Stimulated activated CD4-positive, alpha-beta T cell treated with anti-CD3 and anti-CD28 coated beads, Interleukin-15, amount 100 ng/mL, for 48 hours (primary cell): ENCODE data around the gene CCDC9.
"Not testable (repeated sequence)": the region's sequence is repeated elsewhere in the genome, so short reads cannot be mapped to it uniquely, and the experiment has no call there.

Experiments
- DNase-seq, 2 donors: peaks; one replicate each; pipeline ENCODE4 v3.0.0-alpha.2; 2020; ENCODE audit warnings: low read depth in 2 of 2

The CCDC9 gene

DNA sequence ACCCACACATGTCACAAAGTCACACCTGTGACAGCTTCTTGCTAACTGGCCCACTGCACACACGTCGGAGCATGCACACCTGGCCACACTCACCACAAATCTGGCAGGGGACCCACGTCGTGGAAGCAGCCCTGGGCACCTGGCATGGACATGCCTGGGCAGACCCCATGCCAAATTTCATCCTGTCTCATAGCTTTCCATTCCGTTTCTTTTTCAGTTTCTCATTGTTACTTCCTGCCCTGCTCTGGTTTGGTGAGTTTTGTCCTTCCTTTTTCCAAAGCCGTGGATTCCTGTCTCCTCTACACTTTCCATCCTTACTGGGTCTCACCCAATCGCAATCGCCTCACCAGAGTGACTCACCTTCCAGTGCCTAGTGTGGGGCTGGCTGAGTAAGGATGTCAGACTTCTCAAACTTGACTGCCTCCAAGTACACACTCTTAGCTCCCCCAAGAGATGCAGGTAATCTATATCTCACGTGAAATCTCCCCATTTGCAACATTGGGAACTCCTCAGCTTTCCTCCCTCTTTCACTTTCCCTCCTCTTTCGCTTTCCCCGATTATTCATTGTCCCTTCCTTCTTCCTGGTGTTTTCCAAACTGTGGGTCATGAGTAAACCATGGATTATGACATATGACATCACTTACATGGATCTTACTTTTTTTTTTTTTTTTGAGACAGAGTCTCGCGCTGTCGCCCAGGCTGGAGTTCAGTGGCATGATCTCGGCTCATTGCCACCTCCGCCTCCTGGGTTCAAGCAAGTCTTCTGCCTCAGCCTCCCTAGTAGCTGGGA is 23.7 kb upstream of the CCDC9 start:
- no peak for DNase-seq

DNA sequence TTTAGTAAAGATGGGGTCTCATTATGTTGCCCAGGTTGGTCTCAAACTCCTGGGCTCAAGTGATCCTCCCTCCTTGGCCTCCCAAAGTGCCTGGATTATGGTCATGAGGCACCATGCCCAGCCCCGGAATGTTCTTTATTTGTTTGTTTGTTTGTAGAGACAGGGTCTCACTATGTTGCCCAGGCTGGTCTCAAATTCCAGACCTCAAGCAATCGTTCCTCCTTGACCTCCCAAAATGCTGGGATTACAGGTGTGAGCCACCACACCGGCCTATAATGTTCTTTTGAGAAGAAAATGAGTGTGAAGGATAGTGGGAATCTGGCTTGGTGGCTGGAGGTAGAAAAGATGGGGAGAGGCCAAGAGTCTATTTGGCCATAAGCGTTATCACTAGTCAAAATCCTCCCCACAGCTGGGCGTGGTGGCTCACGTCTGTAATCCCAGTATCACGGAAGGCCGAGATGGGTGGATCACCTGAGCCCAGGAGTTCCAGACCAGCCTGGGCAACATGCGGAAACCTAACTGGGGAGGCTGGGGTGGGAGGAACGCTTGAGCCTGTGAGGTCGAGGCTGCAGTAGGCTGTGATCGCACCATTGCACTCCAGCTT is 20.2 kb upstream of the CCDC9 start:
- no peak for DNase-seq

DNA sequence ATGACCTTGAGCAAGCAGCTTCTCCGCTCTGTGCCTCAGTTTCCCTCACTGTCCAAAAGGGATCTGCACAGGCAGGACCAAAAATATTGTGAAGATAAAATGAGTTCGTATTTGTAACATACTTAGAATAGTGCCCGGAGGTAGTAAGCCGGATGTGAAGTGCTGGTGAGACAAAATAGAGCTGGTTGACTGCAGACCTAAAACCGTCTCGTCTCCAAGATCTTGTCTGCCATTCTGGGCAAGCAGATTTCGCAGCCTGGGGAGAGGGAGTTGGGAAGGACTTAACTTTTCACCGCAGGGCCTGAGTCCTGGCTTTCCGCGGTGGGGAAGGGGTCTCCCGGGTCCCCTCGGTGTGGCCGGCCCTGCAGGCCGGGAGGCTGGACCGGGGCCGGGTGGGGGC is 17.2 kb upstream of the CCDC9 start:
- DNase-seq = no peak

DNA sequence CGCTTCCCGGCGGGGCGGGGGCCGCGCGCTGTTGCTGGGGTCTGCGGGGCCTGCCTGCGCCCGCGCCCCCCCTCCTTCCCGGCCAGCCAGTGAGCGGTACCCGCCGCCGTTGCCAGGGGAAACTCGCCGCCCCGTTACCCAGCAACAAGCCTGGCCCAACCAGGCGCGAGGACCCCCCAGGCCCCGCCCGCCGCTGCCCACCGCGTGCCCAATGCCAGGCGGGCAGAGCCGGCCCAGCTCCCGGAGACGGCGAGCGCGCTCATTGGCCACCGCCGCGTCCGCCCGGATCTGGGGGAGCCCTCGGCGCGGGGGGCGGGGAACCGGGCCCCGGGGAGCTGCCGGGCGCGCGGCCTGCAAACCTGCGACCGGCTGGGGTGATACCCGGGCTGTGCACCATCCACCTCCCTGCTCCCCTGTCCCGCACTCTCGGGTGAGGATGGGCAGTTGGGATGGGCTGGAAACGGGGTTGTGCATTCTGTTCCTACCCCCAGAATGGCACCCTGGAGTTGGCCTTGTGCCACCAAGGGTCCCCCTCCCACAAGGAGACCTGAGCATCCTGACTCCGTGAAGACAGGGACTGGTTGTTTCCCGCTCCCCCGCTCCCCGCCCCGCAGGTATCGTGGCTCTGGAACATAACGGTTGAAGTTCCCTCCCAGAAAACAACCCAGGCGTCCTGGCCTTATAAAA is 16.6 kb upstream of the CCDC9 start:
- no peak for DNase-seq

DNA sequence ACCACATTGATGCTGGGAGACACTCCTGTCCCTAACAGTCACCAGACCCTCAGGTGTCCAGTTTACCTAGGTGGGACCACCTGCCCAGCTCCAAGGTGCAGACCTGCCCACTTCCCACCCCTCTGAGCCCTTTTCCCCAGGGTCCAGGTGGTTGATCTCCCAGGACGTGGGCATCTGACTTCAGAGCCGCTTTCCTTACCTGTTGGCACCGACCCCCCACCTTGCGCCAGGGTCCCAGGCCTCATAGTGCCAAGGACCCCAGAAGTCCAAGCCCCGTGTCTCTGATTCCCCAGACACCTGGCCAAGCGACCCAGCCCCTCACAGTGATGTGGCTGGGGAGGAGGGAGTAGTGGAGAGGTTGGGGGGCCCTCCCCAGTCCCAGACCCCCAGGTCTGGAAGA is 15.8 kb upstream of the CCDC9 start:
- no peak for DNase-seq

DNA sequence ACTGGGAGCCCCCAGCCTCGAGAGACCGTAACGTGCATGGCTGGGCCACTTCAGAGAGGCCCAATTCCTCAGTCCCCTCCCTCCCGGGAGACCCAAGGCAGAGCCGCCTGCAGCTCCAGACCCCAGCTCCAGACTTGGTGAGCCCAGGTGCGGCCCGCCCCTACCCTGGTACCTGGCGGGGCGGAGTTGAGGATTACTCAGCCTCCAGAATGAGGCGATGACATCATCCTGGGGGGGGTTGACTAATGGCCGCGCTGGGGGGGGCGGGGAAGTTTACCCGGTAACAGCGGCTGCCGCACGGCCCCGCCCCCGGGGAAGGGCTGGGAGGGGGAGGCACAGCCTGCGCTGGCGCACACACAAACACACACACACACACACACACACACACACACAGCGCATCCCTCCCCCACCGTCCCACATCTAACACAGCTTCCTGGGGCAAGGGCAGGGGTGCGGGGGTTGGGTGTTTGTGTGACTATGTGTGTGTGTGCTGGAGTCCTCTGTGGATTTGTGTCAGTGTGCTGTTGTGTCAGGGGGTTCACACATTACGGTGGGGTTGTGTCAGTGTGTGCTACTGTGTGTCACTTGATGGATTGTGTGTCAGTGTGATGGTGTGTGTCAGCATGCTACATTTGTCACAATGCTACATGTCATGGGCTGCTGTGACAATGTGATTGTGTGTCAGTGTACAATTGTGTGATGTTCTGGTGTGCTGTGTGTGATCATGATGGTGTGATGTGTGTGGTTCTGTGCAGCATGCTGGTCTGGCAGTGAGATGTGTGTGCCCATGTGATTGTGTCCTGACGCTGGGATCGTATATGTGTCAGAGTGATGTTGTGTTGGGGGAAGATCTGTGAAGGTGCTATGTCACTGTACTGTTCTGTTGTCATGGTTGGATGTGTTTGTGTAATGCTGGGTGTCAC is 15.1 kb upstream of the CCDC9 start:
- DNase-seq = peak in 1 of 2 donors; percentile 83

DNA sequence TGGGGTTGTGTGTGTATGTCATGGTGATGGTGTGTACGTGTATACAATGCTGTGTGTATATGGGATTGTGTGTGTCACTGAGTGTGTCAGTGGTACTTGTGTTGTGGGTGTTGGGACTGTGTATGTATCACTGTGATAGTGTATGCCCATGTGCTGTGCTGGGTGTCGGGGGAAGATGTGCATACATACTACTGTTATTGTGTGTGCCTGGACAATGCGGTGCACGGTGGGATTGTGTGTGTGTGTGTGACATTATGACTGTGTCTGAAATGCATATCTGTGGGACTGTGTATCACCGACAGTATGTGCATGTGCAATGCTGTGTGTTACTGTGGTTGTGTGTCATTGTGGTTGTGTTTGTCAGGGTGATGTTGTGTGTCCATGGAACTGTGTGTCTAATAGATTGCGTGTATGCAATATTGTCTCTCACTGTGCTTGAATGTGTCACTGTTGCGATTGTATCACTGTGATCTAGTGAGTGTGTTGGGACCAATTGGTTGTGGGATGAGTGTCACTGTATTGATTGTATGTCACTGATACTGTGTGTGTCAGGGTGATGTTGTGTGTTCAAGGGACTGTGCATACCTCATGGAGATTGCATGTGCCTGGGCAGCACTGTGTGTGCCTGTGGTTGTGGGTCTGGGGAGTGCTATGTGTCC is 14.3 kb upstream of the CCDC9 start:
- DNase-seq = no peak

DNA sequence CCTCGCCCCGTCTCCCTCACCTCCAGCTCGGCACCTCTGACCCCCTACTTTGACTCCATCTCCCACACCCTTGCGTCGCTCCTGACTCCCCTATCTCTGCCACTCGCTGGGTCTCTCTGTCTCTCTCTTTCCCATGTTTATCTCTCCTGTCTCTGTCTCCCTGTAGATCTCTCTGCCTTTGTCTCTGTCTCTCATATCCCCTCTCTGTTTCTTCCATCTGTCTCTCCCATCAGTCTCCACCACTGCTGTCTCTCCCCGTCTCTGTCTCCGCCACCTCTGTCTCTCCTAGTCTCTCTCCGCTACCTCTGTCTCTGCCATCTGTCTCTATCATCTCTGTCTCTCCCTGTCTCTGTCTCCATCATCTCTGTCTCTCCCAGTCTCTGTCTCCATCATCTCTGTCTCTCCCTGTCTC is 13.0 kb upstream of the CCDC9 start:
- DNase-seq = no peak

DNA sequence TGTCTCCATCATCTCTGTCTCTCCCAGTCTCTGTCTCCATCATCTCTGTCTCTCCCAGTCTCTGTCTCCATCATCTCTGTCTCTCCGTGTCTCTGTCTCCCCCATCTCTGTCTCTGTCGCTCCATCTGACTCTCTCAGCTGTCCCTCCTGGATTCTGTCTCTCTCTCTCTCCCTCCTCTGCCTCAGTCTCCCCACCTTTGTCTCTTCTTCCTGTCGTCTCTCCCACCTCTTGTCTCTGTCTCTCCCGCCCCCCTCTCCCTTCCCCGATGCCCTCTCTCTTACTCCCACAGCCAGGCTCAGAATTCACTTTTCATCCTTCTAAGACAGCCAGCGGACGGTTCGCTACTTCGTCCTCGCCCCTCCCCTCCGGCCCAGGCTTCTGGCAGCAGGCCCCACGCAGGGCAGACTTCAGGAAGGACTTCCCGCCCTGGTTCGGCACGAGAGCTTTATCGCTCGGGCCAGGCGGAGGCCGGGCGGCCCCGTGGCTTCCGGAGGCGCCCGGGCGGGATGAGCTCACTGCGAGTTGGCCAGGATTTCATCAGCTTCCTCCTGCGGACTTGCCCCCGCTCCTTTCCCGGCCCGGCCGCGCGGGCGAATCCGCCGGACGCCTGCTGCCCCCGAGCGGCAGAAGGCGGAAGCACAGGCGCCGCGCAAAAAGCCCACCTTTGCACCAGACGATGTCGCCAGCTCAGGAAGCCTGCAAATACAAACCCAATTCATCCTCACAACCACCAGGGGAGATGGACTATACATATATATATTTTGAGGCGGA is 12.4 kb upstream of the CCDC9 start:
- DNase-seq = peak; percentile 89 to 91

DNA sequence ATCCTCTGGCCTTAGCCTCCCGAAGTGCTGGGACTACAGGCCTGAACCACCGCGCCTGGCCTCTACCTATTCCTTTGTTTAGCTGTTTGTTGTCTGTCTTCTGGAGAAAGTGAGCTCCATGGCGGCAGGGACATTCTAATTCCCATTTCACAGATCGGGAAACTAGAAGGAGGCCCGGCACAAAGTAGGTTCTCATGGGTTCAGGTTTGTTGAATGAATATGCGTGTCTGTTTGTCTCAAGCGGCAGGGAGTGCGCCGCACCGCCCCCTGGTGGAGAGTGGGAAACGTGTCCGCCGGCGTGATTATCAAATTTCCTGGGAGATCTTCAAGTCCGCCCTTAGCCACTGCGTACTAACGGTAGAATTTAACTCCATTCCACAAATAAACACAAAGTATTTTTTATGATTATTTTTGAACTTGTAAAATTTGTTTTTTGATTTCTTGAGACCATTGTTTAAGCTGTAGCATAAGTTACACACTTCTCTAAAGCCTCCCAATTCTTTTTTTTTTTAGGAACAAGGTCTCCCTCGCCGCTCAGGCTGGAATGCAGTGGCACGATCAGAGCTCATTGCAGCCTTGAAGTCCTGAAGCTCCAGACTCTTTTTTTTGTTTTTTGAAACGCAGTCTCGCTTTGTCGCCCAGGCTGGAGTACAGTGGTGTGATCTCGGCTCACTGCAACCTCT is 8.9 kb upstream of the CCDC9 start:
- DNase-seq = peak in 1 of 2 donors; percentile 75

DNA sequence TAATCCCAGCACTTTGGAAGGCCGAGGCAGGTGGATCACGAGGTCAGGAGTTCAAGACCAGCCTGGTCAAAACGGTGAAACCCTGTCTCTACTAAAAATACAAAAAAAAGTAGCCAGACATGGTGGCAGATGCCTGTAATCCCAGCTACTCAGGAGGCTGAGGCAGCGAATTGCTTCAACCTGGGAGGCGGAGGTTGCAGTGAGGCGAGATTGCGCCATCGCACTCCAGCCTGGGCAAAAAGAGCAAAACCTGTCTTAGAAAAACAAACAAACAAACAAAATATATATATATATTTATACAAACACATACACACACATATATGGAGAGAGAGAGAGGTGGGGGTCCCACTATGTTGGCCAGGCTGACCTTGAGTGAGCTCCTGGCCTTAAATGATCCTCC is 3.3 kb upstream of the CCDC9 start:
- not testable (repeated sequence) for DNase-seq

DNA sequence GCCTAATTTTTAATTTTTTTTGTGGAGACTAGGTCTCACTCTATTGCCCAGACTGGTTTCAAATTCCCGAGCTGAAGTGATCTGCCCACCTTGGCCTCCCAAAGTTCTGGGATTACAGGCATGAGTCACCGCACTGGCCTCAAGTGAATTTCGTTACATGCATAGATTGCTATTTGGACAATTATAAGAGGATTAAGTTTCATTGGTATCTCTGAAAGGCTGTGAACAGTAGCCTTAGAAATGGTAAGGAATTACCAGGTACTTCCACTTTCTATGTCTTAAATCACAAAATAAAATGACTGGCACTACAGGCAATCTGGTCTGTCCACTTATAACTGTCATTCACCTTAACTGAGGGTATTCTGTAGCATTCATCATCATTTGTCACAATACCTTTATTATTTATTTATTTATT is 2.9 kb upstream of the CCDC9 start:
- no peak for DNase-seq

DNA sequence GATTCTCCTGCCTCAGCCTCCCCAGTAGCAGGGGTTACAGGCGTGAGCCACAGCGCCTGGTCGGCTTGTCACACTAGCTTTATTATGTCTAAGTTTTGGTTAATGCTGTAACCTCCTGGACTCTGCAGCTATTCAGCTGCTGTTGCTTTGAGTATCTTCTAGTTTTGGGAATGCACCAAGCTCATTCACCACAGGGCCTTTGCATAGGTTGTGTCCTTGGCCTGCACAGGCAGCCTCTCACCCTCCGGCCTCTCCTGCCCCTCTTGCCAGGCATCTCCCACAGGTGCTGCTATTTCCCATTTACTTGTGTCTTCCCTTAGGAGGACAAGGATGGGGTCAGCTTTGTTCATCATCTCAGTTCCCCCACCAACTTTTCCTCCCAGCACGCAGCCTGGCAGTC is 2.4 kb upstream of the CCDC9 start:
- no peak for DNase-seq

DNA sequence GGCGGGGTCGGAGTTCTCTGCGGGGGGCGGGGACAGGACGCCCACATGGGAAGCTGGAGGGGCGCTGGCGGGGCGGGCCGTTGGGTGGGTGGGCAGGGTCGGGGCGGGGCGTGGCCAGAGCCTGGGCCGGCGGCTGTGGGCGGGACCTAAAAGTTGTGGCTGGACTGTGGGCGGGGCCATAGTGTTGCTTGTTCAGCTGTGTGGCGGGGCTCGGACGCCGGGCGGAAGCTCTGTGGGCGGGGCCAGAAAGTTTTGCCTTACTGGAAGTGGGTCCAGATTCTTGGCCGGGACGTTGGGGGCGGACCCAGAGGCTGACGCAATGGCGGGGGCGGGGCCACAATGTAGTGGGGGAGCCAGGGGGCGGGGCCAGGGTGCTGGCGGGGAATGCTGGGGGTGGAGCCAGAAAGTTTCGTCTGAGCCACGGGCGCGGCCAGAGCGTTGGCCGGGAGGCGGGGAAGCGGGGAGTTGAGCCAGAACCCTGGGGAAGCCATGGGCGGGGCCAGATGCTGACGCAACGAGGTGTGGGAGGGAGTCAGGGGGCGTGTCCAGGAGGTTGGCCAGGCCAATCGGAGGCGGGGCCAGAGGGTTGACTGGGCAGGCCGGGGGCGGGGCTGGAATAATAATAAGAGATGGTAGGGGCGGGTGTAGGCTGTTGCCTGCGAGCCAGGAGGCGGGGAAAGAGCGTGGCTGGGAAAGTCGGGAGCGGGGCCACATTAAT is 527 bp downstream of the CCDC9 start:
- DNase-seq = peak; percentile 100

DNA sequence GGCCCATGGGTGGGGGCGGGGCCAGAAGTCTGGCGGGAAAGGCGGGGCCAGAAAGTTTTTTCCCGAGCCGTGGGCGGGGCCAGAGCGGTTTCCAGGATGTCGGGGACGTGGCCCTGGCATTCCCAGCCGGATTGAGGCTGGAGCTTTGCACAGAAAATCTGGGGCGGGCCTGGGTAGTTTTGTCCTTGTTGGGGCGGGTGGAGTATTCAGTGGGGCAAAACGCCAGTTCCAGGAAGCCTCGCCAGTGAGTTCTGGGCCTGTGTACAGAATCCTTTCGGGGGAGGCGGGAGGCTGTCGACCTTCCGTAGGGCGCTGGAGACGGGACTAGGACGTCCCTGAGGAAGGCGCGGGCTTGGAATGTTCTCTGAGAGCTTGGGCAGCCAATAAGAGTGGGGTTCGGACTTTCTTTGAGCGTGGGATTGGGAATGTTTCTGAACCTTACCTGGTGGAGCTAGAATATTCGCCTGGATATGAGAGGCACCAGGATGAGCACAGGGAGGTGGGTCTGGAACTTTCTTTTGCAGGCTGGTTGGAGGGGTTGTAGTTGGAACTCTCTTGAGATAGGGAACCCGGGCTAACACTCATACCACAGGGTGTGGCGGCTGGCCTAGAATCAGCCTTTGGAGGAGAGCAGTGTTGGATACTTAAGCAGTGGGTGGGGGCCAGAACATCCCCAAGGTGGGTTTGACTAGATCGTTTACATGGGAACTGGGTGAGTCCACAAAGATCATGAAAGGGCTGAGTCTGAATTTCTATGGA is 1.3 kb downstream of the CCDC9 start:
- DNase-seq = no peak

DNA sequence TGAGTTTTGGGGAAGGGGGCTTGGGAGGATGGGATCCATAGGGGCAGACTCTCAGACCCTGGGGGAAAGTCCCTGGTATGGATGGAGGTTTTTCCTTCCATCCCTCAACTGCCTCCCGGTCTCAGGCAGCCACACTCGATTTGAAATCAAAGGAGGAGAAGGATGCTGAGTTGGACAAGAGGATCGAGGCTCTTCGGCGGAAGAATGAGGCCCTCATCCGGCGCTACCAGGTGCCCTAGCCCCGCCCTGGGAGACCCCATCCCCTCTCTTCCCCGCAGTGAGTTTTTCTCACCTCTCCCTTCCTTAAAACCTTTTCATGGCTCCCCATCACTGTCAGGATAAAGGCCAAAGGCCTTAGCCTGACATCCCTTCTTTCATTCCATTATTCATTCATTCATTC is 2.1 kb downstream of the CCDC9 start:
- DNase-seq = no peak

DNA sequence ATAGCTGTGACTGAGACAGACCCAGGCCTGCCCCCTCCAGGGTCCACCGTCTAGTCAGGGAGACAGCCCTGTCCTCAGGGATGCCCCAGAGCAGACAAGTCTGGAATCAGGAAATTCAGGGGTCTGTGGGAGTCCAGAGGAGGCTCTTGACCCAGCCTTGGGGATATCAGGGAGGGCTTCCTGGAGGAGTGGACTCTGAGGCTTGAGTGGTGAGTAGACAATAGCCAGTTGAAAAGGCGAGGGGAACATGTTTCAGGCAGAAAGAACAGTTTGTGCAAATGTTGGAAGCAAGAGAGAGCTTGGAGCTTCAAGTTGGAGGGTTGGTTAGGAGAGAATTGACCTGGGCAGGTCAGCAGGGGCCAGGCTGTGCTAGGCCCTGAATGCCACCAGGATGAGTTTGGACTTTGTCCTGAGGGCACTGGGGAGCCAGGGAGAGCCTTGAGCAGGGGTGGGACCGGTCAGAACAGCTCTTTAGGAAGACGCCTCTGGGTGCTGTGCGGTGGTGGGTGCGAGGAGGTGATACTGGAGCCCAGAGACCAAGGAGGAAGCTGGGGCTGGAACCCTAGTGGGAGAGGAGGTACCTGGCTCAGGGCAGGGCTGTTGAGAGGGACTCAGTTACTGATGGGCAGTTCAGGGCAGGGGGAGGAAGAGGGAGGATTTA is 2.7 kb downstream of the CCDC9 start:
- DNase-seq = no peak

DNA sequence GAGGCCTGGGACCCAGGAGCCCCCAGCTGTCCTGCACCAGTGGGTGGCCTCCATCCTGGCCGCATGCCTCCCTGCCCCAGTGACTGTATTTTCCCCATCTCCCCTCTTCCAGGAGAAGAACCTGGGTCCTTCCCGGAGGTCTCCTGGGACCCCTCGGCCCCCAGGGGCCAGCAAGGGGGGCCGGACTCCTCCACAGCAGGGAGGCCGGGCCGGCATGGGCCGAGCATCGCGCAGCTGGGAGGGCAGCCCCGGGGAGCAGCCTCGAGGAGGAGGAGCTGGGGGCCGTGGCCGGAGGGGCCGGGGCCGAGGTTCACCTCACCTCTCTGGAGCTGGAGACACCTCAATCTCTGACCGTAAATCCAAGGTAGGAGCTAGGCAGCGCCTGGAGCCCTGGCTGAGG is 4.2 kb downstream of the CCDC9 start:
- no peak for DNase-seq
